SK-N-SH treated with all-trans-retinoic acid at 6 μM for 48 hours (cell line): ENCODE measurements around the gene GPATCH2.

Source experiments
- ATAC-seq: fragments of 200-7000 bp; cut with Tn5 transposase; 3 replicates; pipeline ENCODE4 v1.9.1; 2020; ENCODE audit warnings: mild to moderate bottlenecking, moderate library complexity
- ARNTL ChIP-seq: fragments of 450-650 bp; formaldehyde crosslinking; IDR thresholded peaks from 2 replicates; pipeline ENCODE4 v1.5.0; 2020; ENCODE audit warnings: low read depth, mild to moderate bottlenecking, moderate library complexity, borderline replicate concordance
- BACH2 ChIP-seq: fragments of 250-450 bp; sonication (Bioruptor Pico); IDR thresholded peaks from 2 replicates; pipeline ENCODE4 v1.9.0; 2021; ENCODE audit warnings: mild to moderate bottlenecking, borderline replicate concordance
- CREB5 ChIP-seq: fragments of 250-450 bp; sonication (Bioruptor Pico); IDR thresholded peaks from 2 replicates; pipeline ENCODE4 v1.5.1; 2020; ENCODE audit warnings: low read depth, mild to moderate bottlenecking, moderate library complexity
- CSDC2 ChIP-seq: fragments of 250-450 bp; sonication (Bioruptor Pico); IDR thresholded peaks from 2 replicates; pipeline ENCODE4 v1.5.0; 2020; ENCODE audit warnings: mild to moderate bottlenecking, moderate library complexity
- ESRRG ChIP-seq: fragments of 250-450 bp; sonication (Bioruptor Pico); IDR thresholded peaks from 2 replicates; pipeline ENCODE4 v1.6.1; 2021; ENCODE audit warnings: mild to moderate bottlenecking
- GLIS3 ChIP-seq: fragments of 250-450 bp; sonication (Bioruptor Pico); IDR thresholded peaks from 2 replicates; pipeline ENCODE4 v1.5.0; 2020; ENCODE audit warnings: mild to moderate bottlenecking, moderate library complexity
- ISL1 ChIP-seq: fragments of 250-450 bp; sonication (Bioruptor Pico); IDR thresholded peaks from 2 replicates; pipeline ENCODE4 v2.1.2; 2022; ENCODE audit warnings: mild to moderate bottlenecking, moderate library complexity
- OSR1 ChIP-seq: fragments of 250-450 bp; sonication (Bioruptor Pico); IDR thresholded peaks from 2 replicates; pipeline ENCODE4 v1.8.0; 2022; ENCODE audit warnings: moderate library complexity, mild to moderate bottlenecking, inconsistent platforms
- PPARA ChIP-seq: fragments of 250-450 bp; sonication (Bioruptor Pico); IDR thresholded peaks from 2 replicates; pipeline ENCODE4 v1.5.0; 2020; ENCODE audit warnings: mild to moderate bottlenecking, borderline replicate concordance
- RARB ChIP-seq: fragments of 250-450 bp; sonication (Bioruptor Pico); IDR thresholded peaks from 2 replicates; pipeline ENCODE4 v1.8.0; 2021; ENCODE audit warnings: mild to moderate bottlenecking, moderate library complexity
- SNAI2 ChIP-seq: fragments of 250-450 bp; sonication (Bioruptor Pico); IDR thresholded peaks from 2 replicates; pipeline ENCODE4 v1.5.0; 2020; ENCODE audit warnings: mild to moderate bottlenecking, moderate library complexity
- TCF4 ChIP-seq: fragments of 250-450 bp; sonication (Bioruptor Pico); IDR thresholded peaks from 2 replicates; pipeline ENCODE4 v1.8.0; 2021; ENCODE audit warnings: mild to moderate bottlenecking, moderate library complexity, borderline replicate concordance
- TOX ChIP-seq: fragments of 250-450 bp; sonication (Bioruptor Pico); IDR thresholded peaks from 2 replicates; pipeline ENCODE4 v1.8.0; 2021; ENCODE audit warnings: mild to moderate bottlenecking, moderate library complexity, borderline replicate concordance
- ZC3H10 ChIP-seq: fragments of 250-450 bp; sonication (Bioruptor Pico); IDR thresholded peaks from 2 replicates; pipeline ENCODE4 v1.5.1; 2021; ENCODE audit warnings: mild to moderate bottlenecking, moderate library complexity
- ZFP3 ChIP-seq: fragments of 250-450 bp; sonication (Bioruptor Pico); IDR thresholded peaks from 2 replicates; pipeline ENCODE4 v1.5.0; 2020; ENCODE audit warnings: mild to moderate bottlenecking, moderate library complexity
- ZNF565 ChIP-seq: fragments of 450-650 bp; formaldehyde crosslinking; conservative IDR thresholded peaks from 2 replicates; pipeline ENCODE4 v1.5.0; 2020; ENCODE audit warnings: low read depth, mild to moderate bottlenecking, moderate library complexity
- ZNF70 ChIP-seq: fragments of 450-650 bp; formaldehyde crosslinking; IDR thresholded peaks from 2 replicates; pipeline ENCODE4 v1.5.0; 2020; ENCODE audit warnings: mild to moderate bottlenecking, moderate library complexity
- ZNF8 ChIP-seq: fragments of 450-650 bp; formaldehyde crosslinking; IDR thresholded peaks from 2 replicates; pipeline ENCODE4 v1.5.0; 2020; ENCODE audit warnings: mild to moderate bottlenecking, moderate library complexity
- TF ChIP-seq, protein P1 (sequence below): fragments of 250-450 bp; sonication (Bioruptor Pico); IDR thresholded peaks from 2 replicates; pipeline ENCODE4 v1.5.1; 2021; ENCODE audit warnings: mild to moderate bottlenecking, moderate library complexity
- TF ChIP-seq, protein P2 (sequence below): fragments of 250-450 bp; sonication (Bioruptor Pico); IDR thresholded peaks from 2 replicates; pipeline ENCODE4 v1.5.0; 2020; ENCODE audit warnings: mild to moderate bottlenecking, moderate library complexity
- TF ChIP-seq, protein P3 (sequence below): fragments of 250-450 bp; sonication (Bioruptor Pico); IDR thresholded peaks from 2 replicates; pipeline ENCODE4 v1.8.0; 2020; ENCODE audit warnings: mild to moderate bottlenecking, moderate library complexity, borderline replicate concordance
- TF ChIP-seq, protein P4 (sequence below): fragments of 250-450 bp; sonication (Bioruptor Pico); IDR thresholded peaks from 2 replicates; pipeline ENCODE4 v1.8.0; 2021; ENCODE audit warnings: low read depth, mild to moderate bottlenecking, moderate library complexity, borderline replicate concordance

Gene GPATCH2

GRCh38 chr1:217393896-217394295, 237.0 kb downstream of the GPATCH2 start:
- ATAC-seq, result peak; percentile 77
- TF ChIP-seq SNAI2 (CRISPR knock-in tag), result no peak
- no peak for TF ChIP-seq CREB5
- TF ChIP-seq ZNF8 (CRISPR knock-in tag), result no peak
- no peak for TF ChIP-seq RARB (CRISPR knock-in tag)
- TF ChIP-seq TCF4, result no peak
- TF ChIP-seq OSR1, result no peak
- no peak for TF ChIP-seq PPARA (CRISPR knock-in tag)
- TF ChIP-seq ZFP3 (CRISPR knock-in tag), result no peak
- TF ChIP-seq ZNF70 (CRISPR knock-in tag), result no peak
- no peak for TF ChIP-seq ZNF565 (CRISPR knock-in tag)
- TF ChIP-seq, protein P1, sequence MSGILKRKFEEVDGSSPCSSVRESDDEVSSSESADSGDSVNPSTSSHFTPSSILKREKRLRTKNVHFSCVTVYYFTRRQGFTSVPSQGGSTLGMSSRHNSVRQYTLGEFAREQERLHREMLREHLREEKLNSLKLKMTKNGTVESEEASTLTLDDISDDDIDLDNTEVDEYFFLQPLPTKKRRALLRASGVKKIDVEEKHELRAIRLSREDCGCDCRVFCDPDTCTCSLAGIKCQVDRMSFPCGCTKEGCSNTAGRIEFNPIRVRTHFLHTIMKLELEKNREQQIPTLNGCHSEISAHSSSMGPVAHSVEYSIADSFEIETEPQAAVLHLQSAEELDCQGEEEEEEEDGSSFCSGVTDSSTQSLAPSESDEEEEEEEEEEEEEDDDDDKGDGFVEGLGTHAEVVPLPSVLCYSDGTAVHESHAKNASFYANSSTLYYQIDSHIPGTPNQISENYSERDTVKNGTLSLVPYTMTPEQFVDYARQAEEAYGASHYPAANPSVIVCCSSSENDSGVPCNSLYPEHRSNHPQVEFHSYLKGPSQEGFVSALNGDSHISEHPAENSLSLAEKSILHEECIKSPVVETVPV (CRISPR knock-in tag), result no peak
- no peak for TF ChIP-seq ESRRG (CRISPR knock-in tag)
- no peak for TF ChIP-seq CSDC2
- no peak for TF ChIP-seq BACH2
- no peak for TF ChIP-seq ISL1 (CRISPR knock-in tag)
- TF ChIP-seq, protein P2, sequence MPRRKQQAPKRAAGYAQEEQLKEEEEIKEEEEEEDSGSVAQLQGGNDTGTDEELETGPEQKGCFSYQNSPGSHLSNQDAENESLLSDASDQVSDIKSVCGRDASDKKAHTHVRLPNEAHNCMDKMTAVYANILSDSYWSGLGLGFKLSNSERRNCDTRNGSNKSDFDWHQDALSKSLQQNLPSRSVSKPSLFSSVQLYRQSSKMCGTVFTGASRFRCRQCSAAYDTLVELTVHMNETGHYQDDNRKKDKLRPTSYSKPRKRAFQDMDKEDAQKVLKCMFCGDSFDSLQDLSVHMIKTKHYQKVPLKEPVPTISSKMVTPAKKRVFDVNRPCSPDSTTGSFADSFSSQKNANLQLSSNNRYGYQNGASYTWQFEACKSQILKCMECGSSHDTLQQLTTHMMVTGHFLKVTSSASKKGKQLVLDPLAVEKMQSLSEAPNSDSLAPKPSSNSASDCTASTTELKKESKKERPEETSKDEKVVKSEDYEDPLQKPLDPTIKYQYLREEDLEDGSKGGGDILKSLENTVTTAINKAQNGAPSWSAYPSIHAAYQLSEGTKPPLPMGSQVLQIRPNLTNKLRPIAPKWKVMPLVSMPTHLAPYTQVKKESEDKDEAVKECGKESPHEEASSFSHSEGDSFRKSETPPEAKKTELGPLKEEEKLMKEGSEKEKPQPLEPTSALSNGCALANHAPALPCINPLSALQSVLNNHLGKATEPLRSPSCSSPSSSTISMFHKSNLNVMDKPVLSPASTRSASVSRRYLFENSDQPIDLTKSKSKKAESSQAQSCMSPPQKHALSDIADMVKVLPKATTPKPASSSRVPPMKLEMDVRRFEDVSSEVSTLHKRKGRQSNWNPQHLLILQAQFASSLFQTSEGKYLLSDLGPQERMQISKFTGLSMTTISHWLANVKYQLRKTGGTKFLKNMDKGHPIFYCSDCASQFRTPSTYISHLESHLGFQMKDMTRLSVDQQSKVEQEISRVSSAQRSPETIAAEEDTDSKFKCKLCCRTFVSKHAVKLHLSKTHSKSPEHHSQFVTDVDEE (CRISPR knock-in tag), result no peak
- TF ChIP-seq TOX (CRISPR knock-in tag), result no peak
- TF ChIP-seq, protein P3, sequence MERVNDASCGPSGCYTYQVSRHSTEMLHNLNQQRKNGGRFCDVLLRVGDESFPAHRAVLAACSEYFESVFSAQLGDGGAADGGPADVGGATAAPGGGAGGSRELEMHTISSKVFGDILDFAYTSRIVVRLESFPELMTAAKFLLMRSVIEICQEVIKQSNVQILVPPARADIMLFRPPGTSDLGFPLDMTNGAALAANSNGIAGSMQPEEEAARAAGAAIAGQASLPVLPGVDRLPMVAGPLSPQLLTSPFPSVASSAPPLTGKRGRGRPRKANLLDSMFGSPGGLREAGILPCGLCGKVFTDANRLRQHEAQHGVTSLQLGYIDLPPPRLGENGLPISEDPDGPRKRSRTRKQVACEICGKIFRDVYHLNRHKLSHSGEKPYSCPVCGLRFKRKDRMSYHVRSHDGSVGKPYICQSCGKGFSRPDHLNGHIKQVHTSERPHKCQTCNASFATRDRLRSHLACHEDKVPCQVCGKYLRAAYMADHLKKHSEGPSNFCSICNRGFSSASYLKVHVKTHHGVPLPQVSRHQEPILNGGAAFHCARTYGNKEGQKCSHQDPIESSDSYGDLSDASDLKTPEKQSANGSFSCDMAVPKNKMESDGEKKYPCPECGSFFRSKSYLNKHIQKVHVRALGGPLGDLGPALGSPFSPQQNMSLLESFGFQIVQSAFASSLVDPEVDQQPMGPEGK (CRISPR knock-in tag), result no peak
- TF ChIP-seq, protein P4, sequence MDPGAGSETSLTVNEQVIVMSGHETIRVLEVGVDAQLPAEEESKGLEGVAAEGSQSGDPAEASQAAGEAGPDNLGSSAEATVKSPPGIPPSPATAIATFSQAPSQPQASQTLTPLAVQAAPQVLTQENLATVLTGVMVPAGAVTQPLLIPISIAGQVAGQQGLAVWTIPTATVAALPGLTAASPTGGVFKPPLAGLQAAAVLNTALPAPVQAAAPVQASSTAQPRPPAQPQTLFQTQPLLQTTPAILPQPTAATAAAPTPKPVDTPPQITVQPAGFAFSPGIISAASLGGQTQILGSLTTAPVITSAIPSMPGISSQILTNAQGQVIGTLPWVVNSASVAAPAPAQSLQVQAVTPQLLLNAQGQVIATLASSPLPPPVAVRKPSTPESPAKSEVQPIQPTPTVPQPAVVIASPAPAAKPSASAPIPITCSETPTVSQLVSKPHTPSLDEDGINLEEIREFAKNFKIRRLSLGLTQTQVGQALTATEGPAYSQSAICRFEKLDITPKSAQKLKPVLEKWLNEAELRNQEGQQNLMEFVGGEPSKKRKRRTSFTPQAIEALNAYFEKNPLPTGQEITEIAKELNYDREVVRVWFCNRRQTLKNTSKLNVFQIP, result no peak
- TF ChIP-seq ARNTL, result no peak

GRCh38 chr1:217392441-217392840, 238.4 kb downstream of the GPATCH2 start:
- TF ChIP-seq TOX (CRISPR knock-in tag) (no peak), SNAI2 (CRISPR knock-in tag) (no peak), CSDC2 (no peak), ZC3H10 (CRISPR knock-in tag) (no peak), RARB (CRISPR knock-in tag) (no peak), GLIS3 (CRISPR knock-in tag) (no peak), TCF4 (no peak), ZNF565 (CRISPR knock-in tag) (no peak)
- TF ChIP-seq, protein P3 (CRISPR knock-in tag), result no peak
- ATAC-seq, result no peak
